Hepatocyte (in vitro differentiated cells): Measurements from ENCODE around the gene SEMA3A.

Experiments used
- CTCF ChIP-seq: fragments of 200-600 bp; sonication (generic); IDR thresholded peaks from 2 replicates; pipeline ENCODE4 v1.5.1; 2016; ENCODE audit warnings: antibody characterized with exemption, mild to moderate bottlenecking; ENCODE audit not compliant: poor library complexity
- EZH2 ChIP-seq: fragments of 200-600 bp; sonication (generic); IDR thresholded peaks from 2 replicates; pipeline ENCODE4 v1.6.1; 2016; ENCODE audit warnings: antibody characterized with exemption, mild to moderate bottlenecking, borderline replicate concordance
- EZH2phosphoT487 ChIP-seq: fragments of 200-600 bp; sonication (generic); IDR thresholded peaks from one replicate; pipeline ENCODE4 v1.6.1; 2018; ENCODE audit warnings: antibody characterized with exemption, mild to moderate bottlenecking, low read depth, moderate library complexity; ENCODE audit not compliant: unreplicated experiment, severe bottlenecking

GRCh38 chr7:83964318-83964717, 230.3 kb downstream of the SEMA3A start:
- no peak for TF ChIP-seq CTCF
- TF ChIP-seq EZH2: no peak
- TF ChIP-seq EZH2phosphoT487: no peak
